ENCODE results near the gene GLTPD2.

GRCh38 chr17:4789951-4790704 is 1.4 kb downstream of the GLTPD2 start:
- TF ChIP-seq POLR2A (IDR thresholded peaks at IDR 0.05; ENCODE audit: low read depth, low read length) (no peak), POLR2AphosphoS5 (IDR thresholded peaks at IDR 0.05; ENCODE audit: low read depth, low read length) (no peak), TAF1 (IDR thresholded peaks at IDR 0.05; ENCODE audit: low read depth, low read length) (no peak), SPI1 (IDR thresholded peaks at IDR 0.05; ENCODE audit: low read depth, low read length) (no peak), PAX5 (IDR thresholded peaks at IDR 0.05; ENCODE audit: insufficient read depth, low read length, severe bottlenecking) (no peak)
